GM19238 (cell line): Measurements from ENCODE around the gene FAM20C.
"Not testable (repeated sequence)": the region's sequence is repeated elsewhere in the genome, so short reads cannot be mapped to it uniquely, and the experiment has no call there.

Source experiments
- DNase-seq: peaks from one replicate; pipeline ENCODE4 v3.0.0; 2011; ENCODE audit warnings: low spot score; ENCODE audit not compliant: insufficient read length

The FAM20C gene

DNA sequence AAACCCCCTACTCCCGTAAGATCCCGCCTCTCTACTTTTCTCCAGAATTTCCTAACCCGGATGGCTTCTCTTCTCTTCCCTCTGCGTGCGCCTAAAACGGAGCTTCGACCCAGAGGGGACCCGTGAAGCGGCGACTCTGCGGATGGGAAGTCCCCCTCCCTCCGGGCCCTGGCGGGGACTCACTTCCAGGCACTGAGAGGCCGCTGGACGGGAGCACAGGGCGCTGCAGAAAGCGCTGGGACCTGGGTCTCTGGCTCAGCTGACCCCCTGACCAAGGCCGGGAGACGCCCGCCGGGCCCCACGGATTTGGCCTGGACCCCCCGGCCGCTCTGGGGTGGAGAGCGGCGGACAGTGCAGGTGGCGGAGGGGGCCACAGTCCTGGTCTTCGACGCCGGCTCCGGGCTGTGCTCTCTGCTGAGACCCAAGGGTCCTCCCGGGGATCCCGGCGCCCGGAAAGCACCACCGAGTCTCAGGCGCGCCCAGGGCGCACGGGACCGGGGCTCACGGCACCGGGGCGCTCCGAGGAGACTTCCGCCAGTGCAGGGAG lies 96.9 kb downstream of the FAM20C start:
- DNase-seq, result no peak

DNA sequence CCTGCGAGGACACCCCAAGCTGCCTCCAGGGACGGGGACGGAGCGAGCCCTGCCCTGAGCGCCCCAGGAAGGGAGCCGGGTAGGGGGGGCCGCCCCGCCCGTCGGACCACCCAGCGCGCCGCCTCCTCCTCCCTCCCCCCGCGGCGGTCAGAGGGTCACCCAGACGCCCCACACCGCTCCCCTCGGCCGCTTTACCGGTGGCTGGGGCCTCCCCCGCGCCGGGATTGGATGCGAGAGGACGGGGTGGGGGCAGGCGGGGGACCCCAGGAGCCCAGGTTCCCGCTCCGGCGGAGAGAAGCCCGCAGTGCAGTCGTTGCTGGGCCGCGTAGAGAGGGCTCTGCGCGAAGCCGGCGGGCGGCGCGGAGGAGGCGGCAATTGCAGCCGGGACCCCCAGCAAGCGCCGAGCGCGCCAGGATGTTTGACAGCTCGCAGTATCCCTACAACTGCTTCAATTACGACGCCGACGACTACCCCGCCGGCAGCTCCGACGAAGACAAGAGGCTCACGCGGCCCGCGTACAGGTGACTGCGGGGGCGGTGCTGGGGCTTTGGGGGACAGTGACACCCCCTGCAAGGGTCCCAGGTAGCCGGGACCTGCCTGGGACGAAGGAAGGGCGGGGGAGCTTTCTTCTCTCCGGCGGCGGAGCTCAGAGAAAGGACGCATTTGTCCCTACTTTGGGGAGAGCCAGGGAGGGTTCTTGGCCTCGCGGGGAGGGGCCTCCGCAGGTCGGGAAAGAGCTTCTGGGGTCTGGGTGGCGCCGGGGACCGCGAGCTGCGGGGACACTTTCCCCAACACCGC lies 97.6 kb downstream of the FAM20C start, which contains the start of gene FOXL3:
Gene FOXL3 (plus strand): TSS at position 415 of the 798 bp plus-strand sequence. CDS start 0 bp downstream, at position 415.
- DNase-seq, result no peak

DNA sequence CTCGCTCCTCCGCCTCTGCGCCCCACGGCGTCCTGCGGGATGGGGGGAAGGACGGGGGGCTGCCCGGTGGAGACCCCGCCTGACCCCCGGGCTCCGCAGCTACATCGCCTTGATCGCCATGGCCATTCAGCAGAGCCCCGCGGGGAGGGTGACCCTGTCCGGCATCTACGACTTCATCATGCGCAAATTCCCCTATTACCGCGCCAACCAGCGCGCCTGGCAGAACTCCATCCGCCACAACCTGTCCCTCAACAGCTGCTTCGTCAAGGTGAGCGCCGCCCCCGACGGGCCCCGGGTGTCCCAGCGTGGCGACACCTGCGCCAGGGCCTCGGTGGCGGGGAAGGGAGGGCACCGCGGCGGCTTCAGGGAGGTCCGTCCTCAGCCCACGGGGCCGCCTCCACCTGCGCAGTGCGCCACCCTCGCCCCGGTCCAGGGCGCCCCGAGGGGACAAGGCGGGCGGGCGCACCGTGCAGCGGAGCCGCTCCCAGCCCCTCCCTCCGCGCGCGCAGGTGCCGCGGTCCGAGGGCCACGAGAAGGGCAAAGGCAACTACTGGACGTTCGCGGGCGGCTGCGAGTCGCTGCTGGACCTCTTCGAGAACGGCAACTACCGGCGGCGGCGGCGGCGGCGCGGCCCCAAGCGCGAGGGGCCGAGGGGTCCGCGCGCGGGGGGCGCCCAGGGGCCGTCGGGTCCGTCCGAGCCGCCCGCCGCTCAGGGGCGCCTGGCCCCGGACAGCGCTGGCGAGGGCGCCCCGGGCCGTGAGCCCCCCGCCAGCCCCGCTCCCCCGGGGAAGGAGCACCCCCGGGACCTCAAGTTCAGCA lies 98.4 kb downstream of the FAM20C start:
- DNase-seq, result no peak

DNA sequence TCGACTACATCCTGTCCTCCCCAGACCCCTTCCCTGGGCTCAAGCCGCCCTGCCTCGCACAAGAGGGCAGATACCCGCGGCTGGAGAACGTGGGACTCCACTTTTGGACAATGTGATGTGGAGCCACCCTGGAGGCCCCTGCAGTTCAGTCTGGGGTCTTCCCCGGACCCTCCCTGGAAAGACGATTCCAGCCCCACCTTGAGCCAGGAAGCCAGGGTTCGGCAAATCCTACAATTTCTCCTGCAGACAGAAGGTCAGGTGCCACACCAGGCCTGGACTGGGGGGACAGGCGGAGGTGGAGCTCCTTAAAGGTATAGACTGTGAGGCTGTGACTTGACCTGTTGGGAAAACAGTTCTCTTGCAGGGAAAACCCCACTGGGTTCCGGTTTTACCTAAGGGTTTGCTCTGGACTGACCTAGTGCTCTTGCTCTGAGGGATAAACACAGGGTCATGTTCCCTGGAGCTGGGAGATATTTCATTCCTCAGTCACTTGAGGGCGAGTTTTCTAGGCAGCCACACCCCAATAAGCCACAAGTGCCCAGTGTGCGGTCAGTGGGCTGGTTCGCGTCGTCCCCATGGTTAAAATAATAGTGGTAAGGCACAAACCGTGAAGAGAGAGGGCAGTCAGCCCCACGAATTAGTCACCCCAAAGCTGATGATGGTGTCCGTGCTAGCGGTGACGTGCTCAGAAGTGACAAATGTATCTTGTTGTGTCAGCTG lies 99.2 kb downstream of the FAM20C start:
- DNase-seq, result no peak

DNA sequence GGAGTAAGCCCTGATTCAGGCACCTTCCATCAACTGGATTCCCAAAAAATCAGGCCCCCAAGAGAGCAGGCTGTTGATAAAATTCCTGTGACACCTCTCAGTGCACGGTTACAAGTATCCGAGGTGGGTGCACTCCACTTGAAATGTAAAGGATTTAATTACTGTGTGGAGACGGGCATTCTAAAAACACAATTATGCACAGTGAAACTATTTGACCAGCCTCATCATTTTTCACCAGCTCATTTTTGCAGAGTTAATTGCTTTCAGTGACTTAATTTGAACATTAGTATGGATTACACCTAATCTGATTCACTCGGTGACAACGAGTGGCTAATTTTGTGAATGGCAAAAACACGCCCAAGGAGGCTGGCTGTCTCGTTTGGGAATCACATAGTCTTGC lies 99.9 kb downstream of the FAM20C start:
- DNase-seq, result no peak

DNA sequence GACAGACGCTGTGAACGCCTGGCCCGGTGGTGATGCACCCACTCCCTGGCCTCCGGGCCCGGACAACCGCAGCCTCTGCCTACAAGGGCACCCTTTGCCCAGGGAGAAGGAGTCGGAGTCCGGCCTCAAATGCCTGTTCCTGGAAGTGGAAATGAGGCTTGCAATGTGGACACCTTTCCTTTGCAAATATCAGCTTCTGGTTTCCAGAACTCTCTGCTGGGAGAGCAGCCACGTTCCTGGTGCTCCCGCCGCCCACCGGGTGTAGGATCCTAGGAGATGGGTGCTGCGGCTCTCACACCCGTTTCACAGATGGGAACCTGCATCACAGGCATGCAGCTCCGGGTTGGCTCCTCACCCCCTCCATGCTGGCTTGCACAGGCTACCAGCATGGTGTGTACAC lies 100.5 kb downstream of the FAM20C start:
- DNase-seq, result no peak

DNA sequence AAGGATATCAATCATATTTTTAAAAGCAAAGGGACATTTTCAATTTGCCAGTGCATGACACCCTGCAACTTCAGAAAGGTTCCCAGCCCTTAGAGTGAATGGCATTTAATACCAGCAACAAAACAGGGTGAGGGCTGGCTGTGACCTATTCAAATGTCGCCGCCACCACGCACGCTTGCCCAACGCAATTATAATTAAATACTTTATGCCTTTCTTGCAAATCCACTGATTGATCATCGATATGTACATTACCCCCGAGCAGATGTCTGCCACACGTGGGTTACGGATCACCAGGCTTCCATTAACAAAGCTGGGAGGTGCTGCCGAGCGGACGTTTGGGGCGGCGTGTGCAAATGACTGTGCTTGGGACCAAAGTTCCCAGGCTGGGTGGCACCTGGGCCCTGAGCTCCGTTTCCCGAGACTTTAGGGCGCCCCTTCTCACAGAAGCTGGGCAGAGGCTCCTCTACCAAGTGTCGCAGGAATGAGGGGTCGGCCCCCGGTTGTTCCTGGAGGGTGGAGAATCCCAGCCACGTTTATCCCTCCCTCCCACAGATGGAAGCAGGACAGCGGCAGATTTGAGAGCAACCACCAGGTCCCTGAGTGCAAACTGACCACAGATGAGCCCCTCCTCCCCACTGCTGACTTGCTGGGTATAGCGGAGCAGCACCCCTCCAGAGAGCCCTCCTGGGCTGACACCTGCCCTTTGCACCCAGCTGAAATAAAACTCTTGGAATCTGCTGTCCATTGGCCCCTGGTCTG lies 101.5 kb downstream of the FAM20C start:
- no peak for DNase-seq

DNA sequence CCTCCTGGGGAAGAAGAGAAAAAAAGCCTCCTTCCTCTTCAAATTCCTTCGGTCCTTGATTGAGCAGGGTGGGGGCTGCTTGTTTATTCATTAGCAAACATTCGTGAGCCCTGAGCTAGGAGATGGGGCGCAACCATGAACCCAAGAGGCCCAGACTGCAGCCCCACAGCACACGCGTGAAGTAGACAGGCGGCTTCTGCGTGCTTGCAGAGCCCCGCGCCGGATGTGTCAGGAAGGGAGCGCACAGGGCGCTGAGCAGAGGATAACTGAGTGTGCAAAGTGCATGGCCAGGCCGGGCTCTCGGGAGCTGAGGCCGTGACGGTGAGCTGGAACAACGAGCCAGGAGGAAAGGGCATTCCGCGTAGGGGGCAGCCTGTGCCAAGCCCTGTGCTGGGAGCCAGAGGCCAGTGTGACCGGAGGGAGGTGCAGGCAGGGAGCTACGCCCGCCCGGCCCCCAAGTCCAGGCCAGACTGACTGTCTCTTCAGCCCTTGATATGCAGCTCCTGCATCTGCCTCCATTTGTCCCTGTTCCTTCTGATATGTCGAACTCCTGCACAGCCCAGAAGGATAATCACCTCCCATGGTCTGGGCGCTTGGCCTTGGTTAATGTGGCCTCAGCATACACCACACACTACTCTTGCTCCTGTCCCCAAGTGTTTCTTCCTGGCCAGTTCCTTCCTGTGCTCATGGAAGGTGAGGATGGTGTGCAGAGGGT lies 102.2 kb downstream of the FAM20C start:
- no peak for DNase-seq

DNA sequence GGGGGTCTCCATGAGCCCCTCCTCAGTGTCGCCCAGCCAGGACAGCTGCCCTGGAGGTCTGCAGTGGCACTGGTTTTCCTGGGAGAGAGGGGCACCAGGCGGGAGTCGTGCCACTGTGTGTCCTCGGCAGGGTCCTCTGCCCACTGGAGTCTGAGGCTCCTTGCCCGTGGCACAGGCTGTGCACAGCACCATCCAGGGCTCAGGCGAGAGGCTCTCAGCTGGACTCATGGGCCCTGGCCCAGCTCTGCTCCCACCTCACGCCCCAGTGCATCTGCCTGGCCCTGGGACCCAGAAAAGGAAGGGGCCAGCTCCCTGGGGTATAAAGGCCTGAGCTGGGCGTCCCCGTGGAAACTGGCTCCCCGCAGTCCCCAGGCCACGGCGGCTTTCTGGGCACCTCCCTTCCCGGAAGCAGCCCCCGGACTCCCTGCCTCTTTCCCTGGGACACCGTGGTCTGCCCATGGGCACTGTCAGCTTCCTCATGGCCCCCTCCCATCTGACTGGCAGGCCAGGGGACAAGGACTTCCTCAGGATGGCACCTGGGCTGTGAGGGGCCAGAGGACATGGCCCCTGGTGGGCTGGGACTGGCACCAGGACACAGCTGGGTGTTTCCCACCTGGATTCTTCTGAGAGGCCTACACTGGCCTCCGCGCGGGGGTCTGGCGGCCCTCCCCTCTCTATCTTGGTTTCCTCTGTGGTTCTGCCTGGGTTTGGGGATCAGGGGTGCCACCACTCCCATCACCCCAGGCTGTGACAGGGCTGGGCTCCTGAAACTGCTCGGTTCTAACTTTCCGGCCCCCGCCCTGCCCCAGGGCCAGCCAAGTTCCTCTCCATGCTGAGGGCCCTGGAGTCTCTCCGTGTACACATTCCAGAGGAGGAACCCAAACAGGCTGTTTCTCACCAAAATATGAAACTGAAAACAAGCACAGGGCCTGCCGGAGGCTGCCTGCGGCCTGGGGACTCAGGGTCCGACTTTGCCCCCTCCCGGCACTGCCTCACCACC lies 103.1 kb downstream of the FAM20C start:
- DNase-seq, result no peak

DNA sequence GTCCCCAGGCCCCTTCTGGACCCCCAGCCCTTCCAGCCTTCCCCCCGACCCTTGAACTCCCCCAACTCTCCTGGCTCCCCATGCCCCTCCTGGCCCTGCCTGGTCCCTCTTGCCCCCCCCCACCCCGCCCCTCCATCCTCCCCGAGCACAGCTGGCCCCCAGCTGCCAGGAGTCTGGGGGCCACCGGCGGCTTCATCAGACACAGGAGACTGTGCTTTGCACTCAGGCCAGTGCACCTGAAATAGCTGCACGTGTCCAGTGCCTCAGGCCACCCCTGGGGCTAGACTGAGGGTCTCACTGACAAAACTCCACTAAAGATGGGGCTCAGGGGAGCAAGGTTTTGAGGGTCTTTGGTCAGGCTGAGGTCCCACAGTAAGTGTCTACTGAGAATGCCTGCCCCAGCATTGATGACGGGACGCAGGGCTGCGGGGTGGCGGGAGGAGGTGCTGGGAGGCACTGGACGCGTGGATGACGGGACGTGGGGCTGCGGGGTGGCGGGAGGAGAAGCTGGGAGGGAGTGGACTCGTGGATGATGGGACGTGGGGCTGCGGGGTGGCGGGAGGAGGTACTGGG lies 104.1 kb downstream of the FAM20C start:
- DNase-seq, result no peak

DNA sequence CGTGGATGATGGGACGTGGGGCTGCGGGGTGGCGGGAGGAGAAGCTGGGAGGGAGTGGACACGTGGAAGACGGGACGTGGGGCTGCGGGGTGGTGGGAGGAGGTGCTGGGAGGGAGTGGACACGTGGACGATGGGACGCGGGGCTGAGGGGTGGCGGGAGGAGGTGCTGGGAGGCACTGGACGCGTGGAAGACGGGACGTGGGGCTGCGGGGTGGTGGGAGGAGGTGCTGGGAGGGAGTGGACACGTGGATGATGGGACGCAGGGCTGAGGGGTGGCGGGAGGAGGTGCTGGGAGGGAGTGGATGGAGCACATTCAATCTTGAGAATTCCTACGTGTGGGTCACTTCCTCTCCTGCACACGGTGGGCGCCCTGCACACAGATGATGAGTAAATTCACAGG lies 104.8 kb downstream of the FAM20C start:
- not testable (repeated sequence) for DNase-seq

DNA sequence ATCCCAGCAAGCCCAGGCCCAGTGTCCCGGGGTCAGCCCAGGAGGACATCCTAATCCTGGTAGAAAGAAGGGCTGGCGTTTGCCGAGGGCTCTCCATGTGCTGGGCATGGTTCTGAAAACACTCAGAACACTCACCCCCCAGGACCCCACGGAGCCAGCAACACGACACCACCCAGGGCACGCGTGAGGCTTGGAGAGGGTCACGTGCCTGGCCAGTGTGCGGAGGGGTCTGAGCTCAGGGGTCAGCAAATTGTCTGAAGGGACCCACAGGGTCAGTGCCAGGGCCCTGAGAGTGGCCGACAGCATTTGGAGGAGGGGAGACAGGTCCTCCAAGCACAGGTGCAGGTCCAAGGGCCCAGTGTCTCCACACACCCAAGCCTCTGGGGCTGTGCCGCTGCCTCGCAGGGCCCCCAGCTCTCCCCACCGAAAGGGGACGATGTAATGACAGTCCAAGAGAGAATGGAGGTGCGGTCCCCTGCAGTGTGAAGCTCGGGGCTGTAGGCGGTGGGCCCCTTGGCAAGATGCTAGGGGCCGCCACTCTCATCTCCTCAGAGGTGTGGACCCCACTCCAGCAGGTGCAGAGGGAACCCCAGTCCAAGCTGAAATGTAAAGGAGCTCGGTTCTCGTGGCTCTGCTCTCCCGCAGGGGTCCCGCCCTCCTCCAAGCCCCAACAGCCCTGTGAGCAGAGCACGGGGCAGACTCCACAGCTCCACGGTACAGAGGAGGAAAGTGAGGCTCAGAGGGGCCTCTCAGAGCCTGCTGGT lies 105.4 kb downstream of the FAM20C start:
- DNase-seq, result no peak

DNA sequence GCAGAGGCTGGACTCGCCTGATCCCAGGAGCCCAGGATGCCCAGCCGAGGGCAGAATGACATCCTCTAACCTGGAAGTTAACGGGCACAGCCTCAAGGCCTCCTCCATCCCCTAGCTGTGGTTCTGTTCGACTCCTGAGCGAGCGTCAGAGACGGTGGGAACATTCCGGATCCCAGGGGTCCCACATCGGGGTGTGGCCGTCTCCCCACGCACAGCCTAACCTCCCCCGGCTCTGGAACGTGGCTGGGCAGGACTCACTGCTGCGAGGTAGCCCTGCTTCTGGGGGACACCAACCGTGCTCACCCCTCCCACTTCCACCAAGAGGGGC lies 106.0 kb downstream of the FAM20C start:
- no peak for DNase-seq

DNA sequence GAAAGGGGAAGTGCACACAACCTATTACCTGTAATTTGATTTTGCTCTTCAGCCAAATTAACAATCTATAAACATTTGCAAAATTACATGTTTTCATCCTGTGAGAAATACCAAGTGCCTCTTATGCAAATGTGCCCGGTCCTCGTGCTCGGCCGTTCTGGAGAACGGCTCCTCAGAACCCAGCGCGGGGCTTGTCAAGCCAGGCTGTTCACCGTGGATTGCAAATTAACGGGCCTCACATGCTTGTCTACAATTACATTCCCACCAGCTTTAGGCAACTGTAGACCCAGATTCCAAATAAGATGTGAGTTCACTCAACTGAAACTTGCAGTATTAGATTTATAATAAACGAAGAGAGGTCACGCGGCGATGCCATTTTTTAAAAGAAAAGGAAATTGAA lies 106.4 kb downstream of the FAM20C start:
- no peak for DNase-seq

DNA sequence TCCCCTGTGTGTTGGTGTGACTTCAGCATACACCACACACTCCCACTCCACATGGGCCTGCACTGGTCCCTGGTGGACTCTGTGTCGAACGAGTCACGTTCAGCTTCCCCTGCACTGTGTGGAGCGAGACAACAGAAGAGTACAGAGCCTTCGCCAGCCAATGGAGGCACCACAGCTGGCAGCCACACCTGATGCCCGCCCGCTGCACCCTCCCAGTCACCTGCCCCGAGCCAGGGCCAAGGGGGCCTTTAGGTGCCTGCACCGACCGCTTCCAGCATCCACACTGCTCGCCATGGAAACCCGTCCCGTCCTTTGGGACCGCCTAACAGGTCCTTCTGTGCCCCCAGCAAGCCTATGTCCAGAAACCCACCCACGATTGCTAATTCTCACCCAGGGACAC lies 106.8 kb downstream of the FAM20C start:
- DNase-seq, result no peak

DNA sequence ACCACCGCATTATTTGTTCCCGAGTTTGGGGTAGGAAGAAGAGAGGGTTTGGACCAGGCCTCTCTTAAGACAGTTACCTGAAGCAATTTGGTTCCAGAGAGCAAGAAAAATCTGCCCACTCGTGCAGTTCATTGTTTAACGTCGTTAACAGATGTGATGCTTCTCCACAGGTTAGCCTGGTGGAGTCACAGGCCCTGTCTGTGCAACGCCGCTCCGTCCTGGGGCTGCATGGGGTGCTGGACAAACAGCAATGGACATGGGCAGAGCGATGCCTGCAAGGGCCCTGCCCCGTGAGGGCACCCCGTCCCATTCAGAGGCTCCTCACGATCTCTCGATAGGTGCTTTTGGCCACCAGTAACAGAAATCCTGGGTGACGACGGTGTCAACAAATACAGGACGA lies 107.3 kb downstream of the FAM20C start:
- no peak for DNase-seq

DNA sequence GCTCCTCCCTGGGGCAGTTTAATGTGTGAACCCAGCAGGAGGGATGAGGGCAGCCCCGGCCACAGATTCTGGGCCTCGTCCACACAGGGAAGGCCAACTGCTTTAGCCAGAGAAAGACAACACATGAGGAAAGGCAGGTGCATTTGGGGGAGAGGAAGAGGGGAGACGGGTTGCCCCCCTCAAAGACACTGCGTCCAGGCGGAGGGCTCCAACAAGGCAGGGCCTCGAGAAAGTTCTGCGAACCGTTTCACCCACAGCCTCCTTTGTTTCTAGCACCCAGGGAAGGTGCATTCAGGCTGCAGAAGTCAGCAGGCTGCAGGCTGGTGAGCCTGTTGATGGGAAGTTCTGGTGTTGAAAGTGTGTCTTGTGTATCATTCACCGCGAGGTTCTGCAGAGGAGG lies 107.7 kb downstream of the FAM20C start:
- no peak for DNase-seq
